ENCODE results near the gene SEBOX. TPM values are rescaled to one million over a fixed set of nuclear protein-coding genes. Genes with fewer than 3 reads are reported as not detected.

SEBOX gene
- polyA plus RNA-seq, 4 donors, result not detected

GRCh38 chr17:28368915-28369683 lies 4.1 kb upstream of the SEBOX start:
- H3K9me3 ChIP-seq (ENCODE audit: control insufficient read depth in 2 of 2, insufficient read depth in 1 of 2, low read depth in 1 of 2, low read length in 1 of 2), result no peaks in the 10 kb centered on the region
- H3K27ac ChIP-seq (ENCODE audit: low read depth in 1 of 3, low read length in 2 of 3), result no peak overlapping the region
- no peak overlapping the region for H3K4me3 ChIP-seq (ENCODE audit: low read depth in 1 of 3, low read length in 3 of 3)
- H3K36me3 ChIP-seq (ENCODE audit: control insufficient read depth in 3 of 3, insufficient read depth in 2 of 3, low read depth in 1 of 3, low read length in 3 of 3), result peaks cover 0 to 24% (median 4%) of the 10 kb centered on the region in 3 donors
- FAIRE-seq, result no peak
- H3K27me3 ChIP-seq (ENCODE audit: control insufficient read depth in 3 of 3, insufficient read depth in 3 of 3, low read length in 3 of 3), result peaks cover 0 to 5% (median 0%) of the 10 kb centered on the region in 3 donors
- WGBS, 3 donors, result 88 to 94% (median 93%) methylated on average over 23 of the region's 23 CpGs
- peaks cover 0 to 48% (median 9%) of the 10 kb centered on the region in 3 donors for H3K4me1 ChIP-seq (ENCODE audit: control insufficient read depth in 3 of 3, insufficient read depth in 2 of 3, low read depth in 1 of 3, low read length in 2 of 3)
- DNase-seq, result no peak

- Histone ChIP-seq H3K4me1 (ENCODE audit: control insufficient read depth in 3 of 3, insufficient read depth in 2 of 3, low read depth in 1 of 3, low read length in 2 of 3) (peaks cover 0 to 48% (median 9%) of the 10 kb centered on the region in 3 donors), H3K4me3 (ENCODE audit: low read depth in 1 of 3, low read length in 3 of 3) (no peak overlapping the region), H3K27me3 (ENCODE audit: control insufficient read depth in 3 of 3, insufficient read depth in 3 of 3, low read length in 3 of 3) (peaks cover 0 to 5% (median 0%) of the 10 kb centered on the region in 3 donors), H3K36me3 (ENCODE audit: control insufficient read depth in 3 of 3, insufficient read depth in 2 of 3, low read depth in 1 of 3, low read length in 3 of 3) (peaks cover 0 to 31% (median 4%) of the 10 kb centered on the region in 3 donors), H3K27ac (ENCODE audit: low read depth in 1 of 3, low read length in 2 of 3) (no peak overlapping the region), H3K9me3 (ENCODE audit: control insufficient read depth in 2 of 2, insufficient read depth in 1 of 2, low read depth in 1 of 2, low read length in 1 of 2) (no peaks in the 10 kb centered on the region)
- no peak for FAIRE-seq
- peak; percentile 20 to 48 for DNase-seq
- 42 to 68% (median 55%) methylated on average over 5 of the region's 5 CpGs for WGBS, 3 donors
These were observed 3.4 kb upstream of the SEBOX start for GRCh38 chr17:28368306-28368831.

GRCh38 chr17:28367641-28368305 lies 2.8 kb upstream of the SEBOX start:
- H3K36me3 ChIP-seq (ENCODE audit: control insufficient read depth in 3 of 3, insufficient read depth in 2 of 3, low read depth in 1 of 3, low read length in 3 of 3), result peaks cover 0 to 36% (median 5%) of the 10 kb centered on the region in 3 donors
- H3K27ac ChIP-seq (ENCODE audit: low read depth in 1 of 3, low read length in 2 of 3), result no peak overlapping the region
- H3K27me3 ChIP-seq (ENCODE audit: control insufficient read depth in 3 of 3, insufficient read depth in 3 of 3, low read length in 3 of 3), result no peaks in the 10 kb centered on the region
- DNase-seq (no peak), FAIRE-seq (no peak)
- H3K4me3 ChIP-seq (ENCODE audit: low read depth in 1 of 3, low read length in 3 of 3), result no peak overlapping the region
- whole genome bisulfite sequencing, 3 donors, result 84 to 89% (median 89%) methylated on average over 21 of the region's 21 CpGs
- no peaks in the 10 kb centered on the region for H3K9me3 ChIP-seq (ENCODE audit: control insufficient read depth in 2 of 2, insufficient read depth in 1 of 2, low read depth in 1 of 2, low read length in 1 of 2)
- peaks cover 0 to 44% (median 7%) of the 10 kb centered on the region in 3 donors for H3K4me1 ChIP-seq (ENCODE audit: control insufficient read depth in 3 of 3, insufficient read depth in 2 of 3, low read depth in 1 of 3, low read length in 2 of 3)

GRCh38 chr17:28366605-28367004 lies 1.6 kb upstream of the SEBOX start:
- 71 to 77% (median 72%) methylated on average over 1 of the region's 1 CpG for WGBS, 3 donors
- H3K4me3 ChIP-seq (ENCODE audit: low read depth in 1 of 3, low read length in 3 of 3), result no peak overlapping the region
- FAIRE-seq, result no peak

GRCh38 chr17:28365487-28365886 lies 488 bp upstream of the SEBOX start:
- WGBS, 3 donors, result 88 to 91% (median 90%) methylated on average over 3 of the region's 3 CpGs
- Histone ChIP-seq H3K27me3 (ENCODE audit: control insufficient read depth in 3 of 3, insufficient read depth in 3 of 3, low read length in 3 of 3) (no peaks in the 10 kb centered on the region), H3K4me1 (ENCODE audit: control insufficient read depth in 3 of 3, insufficient read depth in 2 of 3, low read depth in 1 of 3, low read length in 2 of 3) (peaks cover 0 to 28% (median under 1%) of the 10 kb centered on the region in 3 donors), H3K27ac (ENCODE audit: low read depth in 1 of 3, low read length in 2 of 3) (no peak overlapping the region), H3K4me3 (ENCODE audit: low read depth in 1 of 3, low read length in 3 of 3) (no peak overlapping the region), H3K36me3 (ENCODE audit: control insufficient read depth in 3 of 3, insufficient read depth in 2 of 3, low read depth in 1 of 3, low read length in 3 of 3) (peaks cover 4 to 50% (median 14%) of the 10 kb centered on the region in 3 donors), H3K9me3 (ENCODE audit: control insufficient read depth in 2 of 2, insufficient read depth in 1 of 2, low read depth in 1 of 2, low read length in 1 of 2) (no peaks in the 10 kb centered on the region)
- DNase-seq (no peak), FAIRE-seq (no peak)

More at GRCh38 chr17:28366605-28367004, 1.6 kb upstream of the SEBOX start:
- peaks cover 0 to 36% (median 3%) of the 10 kb centered on the region in 3 donors for H3K4me1 ChIP-seq (ENCODE audit: control insufficient read depth in 3 of 3, insufficient read depth in 2 of 3, low read depth in 1 of 3, low read length in 2 of 3)
- no peak for DNase-seq
- peaks cover 2 to 42% (median 5%) of the 10 kb centered on the region in 3 donors for H3K36me3 ChIP-seq (ENCODE audit: control insufficient read depth in 3 of 3, insufficient read depth in 2 of 3, low read depth in 1 of 3, low read length in 3 of 3)
- no peaks in the 10 kb centered on the region for H3K27me3 ChIP-seq (ENCODE audit: control insufficient read depth in 3 of 3, insufficient read depth in 3 of 3, low read length in 3 of 3)
- H3K9me3 ChIP-seq (ENCODE audit: control insufficient read depth in 2 of 2, insufficient read depth in 1 of 2, low read depth in 1 of 2, low read length in 1 of 2), result no peaks in the 10 kb centered on the region
- H3K27ac ChIP-seq (ENCODE audit: low read depth in 1 of 3, low read length in 2 of 3), result no peak overlapping the region

GRCh38 chr17:28363776-28364650 lies 986 bp downstream of the SEBOX start:
- no peaks in the 10 kb centered on the region for H3K9me3 ChIP-seq (ENCODE audit: control insufficient read depth in 2 of 2, insufficient read depth in 1 of 2, low read depth in 1 of 2, low read length in 1 of 2)
- no peak overlapping the region for H3K27ac ChIP-seq (ENCODE audit: low read depth in 1 of 3, low read length in 2 of 3)
- H3K27me3 ChIP-seq (ENCODE audit: control insufficient read depth in 3 of 3, insufficient read depth in 3 of 3, low read length in 3 of 3), result no peaks in the 10 kb centered on the region
- FAIRE-seq (no peak), DNase-seq (no peak)
- H3K36me3 ChIP-seq (ENCODE audit: control insufficient read depth in 3 of 3, insufficient read depth in 2 of 3, low read depth in 1 of 3, low read length in 3 of 3), result peaks cover 4 to 60% (median 18%) of the 10 kb centered on the region in 3 donors
- no peak overlapping the region for H3K4me3 ChIP-seq (ENCODE audit: low read depth in 1 of 3, low read length in 3 of 3)
- WGBS, 3 donors, result 91 to 93% (median 93%) methylated on average over 8 of the region's 8 CpGs
- H3K4me1 ChIP-seq (ENCODE audit: control insufficient read depth in 3 of 3, insufficient read depth in 2 of 3, low read depth in 1 of 3, low read length in 2 of 3), result peaks cover 0 to 14% (median 0%) of the 10 kb centered on the region in 3 donors

GRCh38 chr17:28363186-28363585 lies 1.8 kb downstream of the SEBOX start:
- Histone ChIP-seq H3K36me3 (ENCODE audit: control insufficient read depth in 3 of 3, insufficient read depth in 2 of 3, low read depth in 1 of 3, low read length in 3 of 3) (peaks cover 4 to 56% (median 18%) of the 10 kb centered on the region in 3 donors), H3K4me3 (ENCODE audit: low read depth in 1 of 3, low read length in 3 of 3) (no peak overlapping the region), H3K27ac (ENCODE audit: low read depth in 1 of 3, low read length in 2 of 3) (no peak overlapping the region), H3K9me3 (ENCODE audit: control insufficient read depth in 2 of 2, insufficient read depth in 1 of 2, low read depth in 1 of 2, low read length in 1 of 2) (no peaks in the 10 kb centered on the region), H3K4me1 (ENCODE audit: control insufficient read depth in 3 of 3, insufficient read depth in 2 of 3, low read depth in 1 of 3, low read length in 2 of 3) (peaks cover 0 to 8% (median 4%) of the 10 kb centered on the region in 3 donors), H3K27me3 (ENCODE audit: control insufficient read depth in 3 of 3, insufficient read depth in 3 of 3, low read length in 3 of 3) (no peaks in the 10 kb centered on the region)
- 84 to 88% (median 85%) methylated on average over 5 of the region's 5 CpGs for WGBS, 3 donors
- no peak for FAIRE-seq
- DNase-seq, result no peak

- DNase-seq (no peak), FAIRE-seq (no peak)
- H3K4me3 ChIP-seq (ENCODE audit: low read depth in 1 of 3, low read length in 3 of 3), result peak overlapping the region; percentile 86 to 95 (median 90)
- H3K27me3 ChIP-seq (ENCODE audit: control insufficient read depth in 3 of 3, insufficient read depth in 3 of 3, low read length in 3 of 3), result no peaks in the 10 kb centered on the region
- peak overlapping the region in 2 of 3 donors; percentile 37 to 89 for H3K27ac ChIP-seq (ENCODE audit: low read depth in 1 of 3, low read length in 2 of 3)
- H3K36me3 ChIP-seq (ENCODE audit: control insufficient read depth in 3 of 3, insufficient read depth in 2 of 3, low read depth in 1 of 3, low read length in 3 of 3), result peaks cover 14 to 48% (median 18%) of the 10 kb centered on the region in 3 donors
- no peaks in the 10 kb centered on the region for H3K9me3 ChIP-seq (ENCODE audit: control insufficient read depth in 2 of 2, insufficient read depth in 1 of 2, low read depth in 1 of 2, low read length in 1 of 2)
- H3K4me1 ChIP-seq (ENCODE audit: control insufficient read depth in 3 of 3, insufficient read depth in 2 of 3, low read depth in 1 of 3, low read length in 2 of 3), result peaks cover 0 to 15% (median 7%) of the 10 kb centered on the region in 3 donors
- 2 to 9% (median 3%) methylated on average over 4 of the region's 4 CpGs for WGBS, 3 donors
These were observed 7.2 kb downstream of the SEBOX start for GRCh38 chr17:28357901-28358197.

Data from small intestine (tissue), 7 donors.